Cardiac fibroblast (primary cell): ENCODE measurements around the gene GRAMD2B.

Experiments
- DNase-seq, 2 donors: peaks; one replicate each; pipeline versions ENCODE4 v3.0.0 to v3.0.0-alpha.2; 2010; ENCODE audit warnings: low read depth in 2 of 2
- H3K4me3 ChIP-seq, 2 donors: replicated peaks in 1 of 2; 1 replicate in 1 of 2; 2 replicates in 1 of 2; pipeline ENCODE4 v1.5.1; 2011; ENCODE audit warnings: low read depth in 2 of 2, low read length in 2 of 2, mild to moderate bottlenecking in 2 of 2, moderate library complexity in 1 of 2
- CTCF ChIP-seq: IDR thresholded peaks from one replicate; pipeline ENCODE4 v1.5.1; 2011; ENCODE audit warnings: low read depth, mild to moderate bottlenecking, low read length, inconsistent platforms

Gene GRAMD2B

GRCh38 chr5:126446498-126447224 lies 23.5 kb downstream of the GRAMD2B start:
- TF ChIP-seq CTCF: no peak
- DNase-seq: peak; percentile 61 to 89
- H3K4me3 ChIP-seq: no peak overlapping the region

- no peak for DNase-seq
- H3K4me3 ChIP-seq: no peak overlapping the region
- no peak for TF ChIP-seq CTCF
Measured at GRCh38 chr5:126448720-126449119, 25.5 kb downstream of the GRAMD2B start.

GRCh38 chr5:126449751-126450271 lies 26.6 kb downstream of the GRAMD2B start:
- no peak for TF ChIP-seq CTCF
- H3K4me3 ChIP-seq: no peak overlapping the region
- peak; percentile 52 to 89 for DNase-seq

GRCh38 chr5:126450346-126450745 lies 27.1 kb downstream of the GRAMD2B start:
- no peak overlapping the region for H3K4me3 ChIP-seq
- TF ChIP-seq CTCF: no peak
- DNase-seq: peak; percentile 17 to 28

- no peak for TF ChIP-seq CTCF
- no peak for DNase-seq
- no peak overlapping the region for H3K4me3 ChIP-seq
Measured at GRCh38 chr5:126450907-126451306, 27.7 kb downstream of the GRAMD2B start.

GRCh38 chr5:126452477-126452876 lies 29.3 kb downstream of the GRAMD2B start:
- no peak overlapping the region for H3K4me3 ChIP-seq
- TF ChIP-seq CTCF: no peak
- no peak for DNase-seq
